HepG2 (cell line): ENCODE data around the gene MYLK. TPM values are rescaled to one million over a fixed set of nuclear protein-coding genes. Genes with fewer than 3 reads are reported as not detected.

ENCODE experiments used
- ATAC-seq: fragments of 200-7000 bp; cut with Tn5 transposase; 3 replicates; pipeline ENCODE4 v1.9.1; 2020; ENCODE audit warnings: mild to moderate bottlenecking, moderate library complexity
- BruUV-seq: library from RNA; stranded (reverse); fragments of 400-500 nt; replicated peaks from 2 replicates; lab custom pipeline; 2021; lab: Mats Ljungman, UMichigan
- CTCF ChIA-PET: fragments of 300-600 bp; formaldehyde crosslinking; extraction: SDS; loops from one replicate; lab custom pipeline; 2021; ENCODE audit warnings: low total read pairs, inconsistent platforms, low intra/inter-chr PET ratio; lab: Yijun Ruan, JAX
- POLR2A ChIA-PET: fragments of 350-600 bp; sonication (Branson Sonifier 250); formaldehyde crosslinking; loops from one replicate; lab custom pipeline; 2020; ENCODE audit warnings: antibody characterized with exemption, inconsistent platforms; lab: Yijun Ruan, JAX
- DNase-seq: peaks from one replicate; pipeline ENCODE4 v3.0.0-alpha.2; 2015; ENCODE audit warnings: low spot score
- FAIRE-seq: peaks from 3 replicates; lab custom pipeline; 2011; peaks lifted over from hg19 to GRCh38; lab: Jason Lieb, UNC
- H2AFZ ChIP-seq: one replicate; pipeline ENCODE4 v1.6.1; 2011; ENCODE audit warnings: low read length, inconsistent platforms
- H3K27ac ChIP-seq: fragments of 300-600 bp; 3 replicates; pipeline ENCODE4 v1.8.0; 2011; ENCODE audit warnings: mixed run types, mild to moderate bottlenecking, mixed read lengths, low read length, inconsistent platforms; ENCODE audit not compliant: insufficient read depth; ENCODE audit errors: extremely low read length
- H3K27me3 ChIP-seq, 2 experiments: fragments of 200-600 bp in 1 of 2; 2 replicates in 1 of 2; 3 replicates in 1 of 2; pipeline versions ENCODE4 v1.6.0 to v1.8.0; 2011; ENCODE audit warnings: low read length in 2 of 2, mild to moderate bottlenecking in 2 of 2, moderate library complexity in 2 of 2, inconsistent platforms in 1 of 2; ENCODE audit not compliant: insufficient read depth in 2 of 2, control insufficient read depth in 1 of 2
- H3K36me3 ChIP-seq, 2 experiments: fragments of 200-600 bp in 1 of 2; replicated peaks in 1 of 2; 2 replicates in 1 of 2; 3 replicates in 1 of 2; pipeline versions ENCODE4 v1.5.1 to v1.8.0; 2011; ENCODE audit warnings: low read length in 2 of 2, inconsistent platforms in 1 of 2; ENCODE audit not compliant: insufficient read depth in 2 of 2, control insufficient read depth in 1 of 2
- H3K4me1 ChIP-seq: 2 replicates; pipeline ENCODE4 v1.5.1; 2012; ENCODE audit warnings: low read length, inconsistent platforms; ENCODE audit not compliant: insufficient read depth
- H3K4me2 ChIP-seq: 2 replicates; pipeline ENCODE4 v1.6.0; 2011; ENCODE audit warnings: low read depth, low read length, inconsistent platforms
- H3K4me3 ChIP-seq, 3 experiments: fragments of 200-600 bp in 1 of 3; sonication (generic), shearing (Covaris generic) in 1 of 3; replicated peaks in 1 of 3; 2 replicates each; pipeline ENCODE4 v1.5.1; 2011 to 2016; ENCODE audit warnings: low read length in 3 of 3, inconsistent platforms in 2 of 3, low read depth in 2 of 3, mild to moderate bottlenecking in 2 of 3, control low read depth in 1 of 3, mixed read lengths in 1 of 3; ENCODE audit not compliant: insufficient read depth in 1 of 3
- H3K79me2 ChIP-seq: one replicate; pipeline ENCODE4 v1.6.1; 2011; ENCODE audit warnings: low read length, inconsistent platforms; ENCODE audit not compliant: insufficient read depth
- H3K9ac ChIP-seq: 2 replicates; pipeline ENCODE4 v1.6.0; 2011; ENCODE audit warnings: mild to moderate bottlenecking, low read depth, low read length, inconsistent platforms; ENCODE audit not compliant: insufficient read depth
- H3K9me3 ChIP-seq: 2 replicates; pipeline ENCODE4 v1.5.1; 2012; ENCODE audit warnings: mild to moderate bottlenecking, low read length
- H4K20me1 ChIP-seq: 2 replicates; pipeline ENCODE4 v1.6.0; 2011; ENCODE audit warnings: inconsistent platforms, mild to moderate bottlenecking, low read length, moderate library complexity; ENCODE audit not compliant: insufficient read depth
- ARID5B ChIP-seq: IDR thresholded peaks from 2 replicates; pipeline ENCODE4 v1.4.0; 2020; ENCODE audit warnings: mild to moderate bottlenecking, missing genetic modification reagents
- THYN1 ChIP-seq: sonication (generic); formaldehyde crosslinking; IDR thresholded peaks from 2 replicates; pipeline ENCODE4 v1.8.1; 2023; ENCODE audit warnings: low read depth, mild to moderate bottlenecking, moderate library complexity, missing genetic modification reagents, borderline replicate concordance
- XBP1 ChIP-seq: sonication (generic); formaldehyde crosslinking; IDR thresholded peaks from 2 replicates; pipeline ENCODE4 v1.5.0; 2020; ENCODE audit warnings: missing genetic modification reagents
- ZNF12 ChIP-seq: sonication (generic); formaldehyde crosslinking; IDR thresholded peaks from 2 replicates; pipeline ENCODE4 v1.5.0; 2020; ENCODE audit warnings: missing genetic modification reagents
- ZNF207 ChIP-seq: fragments of 450-650 bp; IDR thresholded peaks from 2 replicates; pipeline ENCODE4 v1.6.1; 2016; ENCODE audit warnings: antibody characterized with exemption, borderline replicate concordance
- ZNF44 ChIP-seq: sonication (generic); formaldehyde crosslinking; IDR thresholded peaks from 2 replicates; pipeline ENCODE4 v1.5.1; 2020; ENCODE audit warnings: mild to moderate bottlenecking, missing genetic modification reagents
- ZNF605 ChIP-seq: sonication (generic); formaldehyde crosslinking; IDR thresholded peaks from 2 replicates; pipeline ENCODE4 v1.8.0; 2022; ENCODE audit warnings: mild to moderate bottlenecking, missing genetic modification reagents
- WGBS: methylation state at CpG from one replicate; pipeline ENCODE4 v1.1.6; 2017; ENCODE audit warnings: low lambda C conversion rate; 5-methylcytosine and 5-hydroxymethylcytosine counted together
- in situ Hi-C: cut with HindIII; loops from 2 replicates; pipeline ENCODE4 v1.10.0; 2017; ENCODE audit warnings: low pct_unique_long_range_greater_than_20kb; ENCODE audit not compliant: extremely low pct_ligation_motif_present
- intact Hi-C: fragments of 100-400 bp; cut with micrococcal nuclease; formaldehyde crosslinking; loops from one replicate; pipeline ENCODE4 v1.10.0; 2022; ENCODE audit not compliant: unreplicated experiment
- polyA plus RNA-seq, 8 experiments: library from polyadenylated mRNA; depleted of rRNA in 3 of 8; stranded (reverse) in 7 of 8; unstranded in 1 of 8; fragments of >200 nt; fragmentation: Illumina TruSeq in 4 of 8; extraction: Trizol in 4 of 8; gene quantifications; 2 replicates each; pipeline versions ENCODE4 v1.2.1 to v1.2.3, GENCODE V29; 2011 to 2016; ENCODE audit warnings: low read depth in 4 of 8, missing spikeins in 1 of 8, mixed read lengths in 1 of 8; ENCODE audit not compliant: insufficient read depth in 1 of 8
- total RNA-seq, 5 experiments: library from RNA; depleted of rRNA; stranded (reverse); fragments of >200 nt; fragmentation: Illumina TruSeq; extraction: Trizol; gene quantifications; 2 replicates each; pipeline ENCODE4 v1.2.3, GENCODE V29; 2016; ENCODE audit warnings: low read depth in 1 of 5
- TF ChIP-seq, protein P1 (sequence below): IDR thresholded peaks from 2 replicates; pipeline ENCODE4 v1.6.1; 2016; ENCODE audit warnings: control low read depth
- TF ChIP-seq, protein P2 (sequence below): sonication (generic); formaldehyde crosslinking; IDR thresholded peaks from 2 replicates; pipeline ENCODE4 v1.4.0; 2020; ENCODE audit warnings: missing genetic modification reagents
- TF ChIP-seq, protein P3 (sequence below): sonication (generic); formaldehyde crosslinking; IDR thresholded peaks from 2 replicates; pipeline ENCODE4 v1.4.0; 2020; ENCODE audit warnings: missing genetic modification reagents, mild to moderate bottlenecking, borderline replicate concordance

Gene MYLK
- total and polyA plus RNA-seq, 2 of the 13 experiments (the other 11 are each of a cell fraction or from before 2014, with no cell fraction given), result 10.6 to 34.9 TPM

DNA sequence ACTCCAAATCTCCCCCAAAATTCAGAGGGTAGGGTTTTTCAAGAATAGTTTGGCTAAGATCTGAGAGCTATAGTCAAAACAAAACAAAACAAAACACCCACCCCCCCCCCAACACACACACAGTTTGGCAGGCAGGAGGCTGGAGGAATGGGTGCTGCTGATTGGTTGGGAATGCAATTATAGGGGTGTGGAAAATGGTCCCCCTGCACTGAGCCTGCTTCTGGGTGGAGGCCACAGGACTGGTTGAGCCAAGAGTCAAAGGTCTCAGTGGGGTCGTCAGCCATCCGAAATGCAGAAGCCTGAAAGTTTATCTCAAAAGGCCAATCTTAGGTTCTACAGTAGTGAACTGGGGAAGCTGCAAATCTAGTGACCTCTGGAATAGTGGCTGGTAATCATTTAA lies 296.7 kb downstream of the MYLK start:
- 66% methylated on average over 2 of the region's 2 CpGs for WGBS
- no peak overlapping the region for H3K9ac ChIP-seq
- FAIRE-seq, result no peak
- no peak overlapping the region for H3K27ac ChIP-seq
- in situ Hi-C loops, result no loop called here
- H2AFZ ChIP-seq, result no peak overlapping the region
- CTCF ChIA-PET, result no interaction called here
- POLR2A ChIA-PET, result interaction anchor here (1.1 to 7.6 kb wide), 3 partner anchors 15 to 55 kb away, joined by 4 to 88 read pairs (median 4); no protein-coding TSS in a partner anchor
- H3K4me3 ChIP-seq, result no peak overlapping the region
- H3K4me1 ChIP-seq, result peaks cover 36% of the 10 kb centered on the region
- no peaks in the 10 kb centered on the region; a peak in 1 of 5 replicates for H3K36me3 ChIP-seq
- H3K9me3 ChIP-seq, result peaks cover 21% of the 10 kb centered on the region
- H3K27me3 ChIP-seq, result no peaks in the 10 kb centered on the region; a peak in 1 of 5 replicates
- H3K4me2 ChIP-seq, result peak overlapping the region; percentile 83; the same call in 1 of the 2 replicates
- intact Hi-C loops, result no loop called here
- TF ChIP-seq, protein P1, sequence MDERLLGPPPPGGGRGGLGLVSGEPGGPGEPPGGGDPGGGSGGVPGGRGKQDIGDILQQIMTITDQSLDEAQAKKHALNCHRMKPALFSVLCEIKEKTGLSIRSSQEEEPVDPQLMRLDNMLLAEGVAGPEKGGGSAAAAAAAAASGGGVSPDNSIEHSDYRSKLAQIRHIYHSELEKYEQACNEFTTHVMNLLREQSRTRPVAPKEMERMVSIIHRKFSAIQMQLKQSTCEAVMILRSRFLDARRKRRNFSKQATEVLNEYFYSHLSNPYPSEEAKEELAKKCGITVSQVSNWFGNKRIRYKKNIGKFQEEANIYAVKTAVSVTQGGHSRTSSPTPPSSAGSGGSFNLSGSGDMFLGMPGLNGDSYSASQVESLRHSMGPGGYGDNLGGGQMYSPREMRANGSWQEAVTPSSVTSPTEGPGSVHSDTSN (CRISPR knock-in tag), result no peak
- no peak for TF ChIP-seq ZNF207
- TF ChIP-seq XBP1 (CRISPR knock-in tag), result no peak
- TF ChIP-seq ZNF12 (CRISPR knock-in tag), result no peak
- TF ChIP-seq THYN1 (CRISPR knock-in tag), result no peak
- TF ChIP-seq, protein P2, sequence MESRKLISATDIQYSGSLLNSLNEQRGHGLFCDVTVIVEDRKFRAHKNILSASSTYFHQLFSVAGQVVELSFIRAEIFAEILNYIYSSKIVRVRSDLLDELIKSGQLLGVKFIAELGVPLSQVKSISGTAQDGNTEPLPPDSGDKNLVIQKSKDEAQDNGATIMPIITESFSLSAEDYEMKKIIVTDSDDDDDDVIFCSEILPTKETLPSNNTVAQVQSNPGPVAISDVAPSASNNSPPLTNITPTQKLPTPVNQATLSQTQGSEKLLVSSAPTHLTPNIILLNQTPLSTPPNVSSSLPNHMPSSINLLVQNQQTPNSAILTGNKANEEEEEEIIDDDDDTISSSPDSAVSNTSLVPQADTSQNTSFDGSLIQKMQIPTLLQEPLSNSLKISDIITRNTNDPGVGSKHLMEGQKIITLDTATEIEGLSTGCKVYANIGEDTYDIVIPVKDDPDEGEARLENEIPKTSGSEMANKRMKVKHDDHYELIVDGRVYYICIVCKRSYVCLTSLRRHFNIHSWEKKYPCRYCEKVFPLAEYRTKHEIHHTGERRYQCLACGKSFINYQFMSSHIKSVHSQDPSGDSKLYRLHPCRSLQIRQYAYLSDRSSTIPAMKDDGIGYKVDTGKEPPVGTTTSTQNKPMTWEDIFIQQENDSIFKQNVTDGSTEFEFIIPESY (CRISPR knock-in tag), result no peak
- TF ChIP-seq ZNF605 (CRISPR knock-in tag), result no peak
- TF ChIP-seq ZNF44 (CRISPR knock-in tag), result no peak
- no peak for TF ChIP-seq ARID5B
- TF ChIP-seq, protein P3, sequence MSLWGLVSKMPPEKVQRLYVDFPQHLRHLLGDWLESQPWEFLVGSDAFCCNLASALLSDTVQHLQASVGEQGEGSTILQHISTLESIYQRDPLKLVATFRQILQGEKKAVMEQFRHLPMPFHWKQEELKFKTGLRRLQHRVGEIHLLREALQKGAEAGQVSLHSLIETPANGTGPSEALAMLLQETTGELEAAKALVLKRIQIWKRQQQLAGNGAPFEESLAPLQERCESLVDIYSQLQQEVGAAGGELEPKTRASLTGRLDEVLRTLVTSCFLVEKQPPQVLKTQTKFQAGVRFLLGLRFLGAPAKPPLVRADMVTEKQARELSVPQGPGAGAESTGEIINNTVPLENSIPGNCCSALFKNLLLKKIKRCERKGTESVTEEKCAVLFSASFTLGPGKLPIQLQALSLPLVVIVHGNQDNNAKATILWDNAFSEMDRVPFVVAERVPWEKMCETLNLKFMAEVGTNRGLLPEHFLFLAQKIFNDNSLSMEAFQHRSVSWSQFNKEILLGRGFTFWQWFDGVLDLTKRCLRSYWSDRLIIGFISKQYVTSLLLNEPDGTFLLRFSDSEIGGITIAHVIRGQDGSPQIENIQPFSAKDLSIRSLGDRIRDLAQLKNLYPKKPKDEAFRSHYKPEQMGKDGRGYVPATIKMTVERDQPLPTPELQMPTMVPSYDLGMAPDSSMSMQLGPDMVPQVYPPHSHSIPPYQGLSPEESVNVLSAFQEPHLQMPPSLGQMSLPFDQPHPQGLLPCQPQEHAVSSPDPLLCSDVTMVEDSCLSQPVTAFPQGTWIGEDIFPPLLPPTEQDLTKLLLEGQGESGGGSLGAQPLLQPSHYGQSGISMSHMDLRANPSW (CRISPR knock-in tag), result no peak
- H4K20me1 ChIP-seq, result no peaks in the 10 kb centered on the region
- peaks cover 43% of the 10 kb centered on the region for H3K79me2 ChIP-seq
- no peak for DNase-seq
- BruUV-seq, result no TSS peak
- no peak for ATAC-seq
